Cardiac muscle cell (in vitro differentiated cells and primary cell): Measurements from ENCODE around the gene PLEKHG3. TPM values are rescaled to one million over a fixed set of nuclear protein-coding genes. Genes with fewer than 3 reads are reported as not detected.

ENCODE experiments used
- DNase-seq, 2 donors: peaks; one replicate each; pipeline versions ENCODE4 v3.0.0 to v3.0.0-alpha.2; 2010 to 2017; ENCODE audit warnings: low read depth in 1 of 2, low spot score in 1 of 2
- H3K27ac ChIP-seq: fragments of 200-600 bp; sonication (generic); 2 replicates; pipeline ENCODE4 v1.5.1; 2016
- H3K27me3 ChIP-seq: fragments of 200-600 bp; sonication (generic); 2 replicates; pipeline ENCODE4 v1.6.0; 2016; ENCODE audit warnings: control low read depth
- H3K36me3 ChIP-seq: fragments of 200-600 bp; sonication (generic); 2 replicates; pipeline ENCODE4 v1.5.1; 2016; ENCODE audit warnings: control low read depth
- H3K4me1 ChIP-seq: fragments of 200-600 bp; sonication (generic); 2 replicates; pipeline ENCODE4 v1.8.1; 2017; ENCODE audit warnings: low read depth, mild to moderate bottlenecking, mixed run types
- H3K4me3 ChIP-seq: fragments of 200-600 bp; sonication (generic); 2 replicates; pipeline ENCODE4 v1.5.1; 2016; ENCODE audit warnings: mild to moderate bottlenecking
- H3K9me3 ChIP-seq: fragments of 200-600 bp; sonication (generic); 2 replicates; pipeline ENCODE4 v1.5.1; 2017; ENCODE audit warnings: low read depth, mild to moderate bottlenecking, control low read depth
- CTCF ChIP-seq: IDR thresholded peaks from 2 replicates; pipeline ENCODE4 v1.5.1; 2012; ENCODE audit warnings: low read depth, mild to moderate bottlenecking, low read length
- polyA plus RNA-seq: library from polyadenylated mRNA; unstranded; fragments of >200 nt; fragmentation: Nextera tagmentation; extraction: Ambion mirVana; gene quantifications from 2 replicates; pipeline ENCODE4 v1.2.1, GENCODE V29; 2016
- total RNA-seq: library from RNA; depleted of rRNA; stranded (reverse); fragments of >200 nt; gene quantifications from 2 replicates; pipeline ENCODE4 v1.2.3, GENCODE V29; 2016

The PLEKHG3 gene
- total and polyA plus RNA-seq, 2 experiments from 2014 or later: 19.2 to 72.2 TPM

GRCh38 chr14:64778104-64778754 lies 74.0 kb downstream of the PLEKHG3 start:
- no peak overlapping the region for H3K4me3 ChIP-seq
- H3K27me3 ChIP-seq: no peaks in the 10 kb centered on the region
- peak overlapping the region; percentile 80 for H3K27ac ChIP-seq
- no peak for TF ChIP-seq CTCF
- no peak for DNase-seq
- no peaks in the 10 kb centered on the region for H3K9me3 ChIP-seq
- H3K4me1 ChIP-seq: peaks cover 15% of the 10 kb centered on the region
- no peaks in the 10 kb centered on the region for H3K36me3 ChIP-seq

GRCh38 chr14:64779472-64779871 lies 75.2 kb downstream of the PLEKHG3 start:
- H3K4me3 ChIP-seq: no peak overlapping the region
- TF ChIP-seq CTCF: no peak
- no peak overlapping the region for H3K27ac ChIP-seq
- peaks cover 15% of the 10 kb centered on the region for H3K4me1 ChIP-seq
- DNase-seq: no peak
- no peaks in the 10 kb centered on the region for H3K27me3 ChIP-seq
- H3K9me3 ChIP-seq: no peaks in the 10 kb centered on the region
- H3K36me3 ChIP-seq: no peaks in the 10 kb centered on the region

GRCh38 chr14:64782196-64782595 lies 78.0 kb downstream of the PLEKHG3 start:
- no peak overlapping the region for H3K4me3 ChIP-seq
- H3K36me3 ChIP-seq: no peaks in the 10 kb centered on the region
- peaks cover 11% of the 10 kb centered on the region for H3K4me1 ChIP-seq
- no peaks in the 10 kb centered on the region for H3K27me3 ChIP-seq
- no peak for TF ChIP-seq CTCF
- no peak for DNase-seq
- H3K27ac ChIP-seq: no peak overlapping the region
- no peaks in the 10 kb centered on the region for H3K9me3 ChIP-seq

GRCh38 chr14:64784006-64784405 lies 79.8 kb downstream of the PLEKHG3 start:
- Histone ChIP-seq H3K27me3 (no peaks in the 10 kb centered on the region), H3K4me1 (no peaks in the 10 kb centered on the region), H3K9me3 (no peaks in the 10 kb centered on the region), H3K4me3 (no peak overlapping the region), H3K27ac (no peak overlapping the region), H3K36me3 (no peaks in the 10 kb centered on the region)
- no peak for TF ChIP-seq CTCF
- no peak for DNase-seq

- DNase-seq: peak in 1 of 2 donors; percentile 61
- Histone ChIP-seq H3K4me3 (no peak overlapping the region), H3K36me3 (no peaks in the 10 kb centered on the region), H3K27me3 (no peaks in the 10 kb centered on the region), H3K4me1 (no peaks in the 10 kb centered on the region), H3K9me3 (no peaks in the 10 kb centered on the region), H3K27ac (no peak overlapping the region)
- TF ChIP-seq CTCF: no peak
Observed at GRCh38 chr14:64786296-64787149, 82.3 kb downstream of the PLEKHG3 start.
